ENCODE measurements around the gene NTM. TPM values are rescaled to one million over a fixed set of nuclear protein-coding genes. Genes with fewer than 3 reads are reported as not detected.

NTM gene
- total and polyA plus RNA-seq, 7 donors = 0.07 to 1.1 (median 0.22) TPM; not detected in 2

GRCh38 chr11:131750692-131751091, 380.3 kb downstream of the NTM start:
- Histone ChIP-seq H3K36me3 (ENCODE audit: insufficient read depth in 1 of 2, low read depth in 1 of 2) (no peaks in the 10 kb centered on the region), H3K27me3 (ENCODE audit: insufficient read depth in 3 of 3, low read length in 2 of 3) (peaks cover 0 to 3% (median 0%) of the 10 kb centered on the region in 3 donors), H3K4me3 (no peak overlapping the region), H3K4me1 (no peaks in the 10 kb centered on the region), H3K9me3 (no peaks in the 10 kb centered on the region), H3K27ac (no peak overlapping the region)
- ATAC-seq (no peak), DNase-seq (no peak)
- intact Hi-C loops (cut with DNase I) = no loop called here
- TF ChIP-seq, protein P1, sequence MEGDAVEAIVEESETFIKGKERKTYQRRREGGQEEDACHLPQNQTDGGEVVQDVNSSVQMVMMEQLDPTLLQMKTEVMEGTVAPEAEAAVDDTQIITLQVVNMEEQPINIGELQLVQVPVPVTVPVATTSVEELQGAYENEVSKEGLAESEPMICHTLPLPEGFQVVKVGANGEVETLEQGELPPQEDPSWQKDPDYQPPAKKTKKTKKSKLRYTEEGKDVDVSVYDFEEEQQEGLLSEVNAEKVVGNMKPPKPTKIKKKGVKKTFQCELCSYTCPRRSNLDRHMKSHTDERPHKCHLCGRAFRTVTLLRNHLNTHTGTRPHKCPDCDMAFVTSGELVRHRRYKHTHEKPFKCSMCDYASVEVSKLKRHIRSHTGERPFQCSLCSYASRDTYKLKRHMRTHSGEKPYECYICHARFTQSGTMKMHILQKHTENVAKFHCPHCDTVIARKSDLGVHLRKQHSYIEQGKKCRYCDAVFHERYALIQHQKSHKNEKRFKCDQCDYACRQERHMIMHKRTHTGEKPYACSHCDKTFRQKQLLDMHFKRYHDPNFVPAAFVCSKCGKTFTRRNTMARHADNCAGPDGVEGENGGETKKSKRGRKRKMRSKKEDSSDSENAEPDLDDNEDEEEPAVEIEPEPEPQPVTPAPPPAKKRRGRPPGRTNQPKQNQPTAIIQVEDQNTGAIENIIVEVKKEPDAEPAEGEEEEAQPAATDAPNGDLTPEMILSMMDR (IDR thresholded peaks at IDR 0.05) = no peak
- WGBS, 3 donors = 86 to 97% (median 93%) methylated on average over 5 of the region's 5 CpGs

DNA sequence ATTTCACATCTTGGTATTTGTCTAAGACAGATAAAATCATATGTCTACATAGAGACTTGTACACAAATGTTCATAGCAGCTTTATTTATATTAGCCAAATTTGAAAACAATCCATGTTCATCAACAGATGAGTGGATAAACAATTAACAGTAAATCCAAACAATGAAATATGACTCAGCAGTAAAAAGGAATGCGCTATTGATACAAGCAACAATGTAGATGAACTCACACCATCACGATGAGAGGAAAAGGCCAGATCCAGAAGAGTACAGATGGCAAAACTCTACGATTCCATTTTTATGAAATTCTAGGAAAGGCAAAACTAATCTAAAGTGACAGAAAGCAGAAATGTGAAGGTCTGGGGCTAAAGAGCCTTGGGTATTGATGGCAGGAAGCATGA, 384.3 kb downstream of the NTM start:
- no peak for DNase-seq
- Histone ChIP-seq H3K4me1 (no peaks in the 10 kb centered on the region), H3K27ac (no peak overlapping the region), H3K27me3 (ENCODE audit: insufficient read depth in 3 of 3, low read length in 2 of 3) (peaks cover 0 to 3% (median 0%) of the 10 kb centered on the region in 3 donors), H3K36me3 (ENCODE audit: insufficient read depth in 1 of 2, low read depth in 1 of 2) (no peaks in the 10 kb centered on the region), H3K9me3 (no peaks in the 10 kb centered on the region), H3K4me3 (no peak overlapping the region)
- no peak for ATAC-seq
- WGBS, 3 donors = 78 to 86% (median 81%) methylated on average over 3 of the region's 3 CpGs
- intact Hi-C loops (cut with DNase I) = no loop called here
- TF ChIP-seq, protein P1 (IDR thresholded peaks at IDR 0.05) = no peak

- 34 to 39% (median 39%) methylated on average over 6 of the region's 6 CpGs for WGBS, 3 donors
- intact Hi-C loops (cut with DNase I) = no loop called here
- TF ChIP-seq, protein P1 (IDR thresholded peaks at IDR 0.05) = no peak
Measured at GRCh38 chr11:131756479-131757110, 386.2 kb downstream of the NTM start.

GRCh38 chr11:131758726-131759125, 388.3 kb downstream of the NTM start:
- intact Hi-C loops (cut with DNase I) = no loop called here
- Histone ChIP-seq H3K27me3 (ENCODE audit: insufficient read depth in 3 of 3, low read length in 2 of 3) (peaks cover 0 to 6% (median 0%) of the 10 kb centered on the region in 3 donors), H3K36me3 (ENCODE audit: insufficient read depth in 1 of 2, low read depth in 1 of 2) (no peaks in the 10 kb centered on the region), H3K4me1 (no peaks in the 10 kb centered on the region), H3K4me3 (no peak overlapping the region), H3K27ac (no peak overlapping the region), H3K9me3 (no peaks in the 10 kb centered on the region)
- no peak for ATAC-seq
- WGBS, 3 donors = 68 to 71% (median 70%) methylated on average over 7 of the region's 7 CpGs
- no peak for DNase-seq
- TF ChIP-seq, protein P1 (IDR thresholded peaks at IDR 0.05) = no peak

More at GRCh38 chr11:131756479-131757110, 386.2 kb downstream of the NTM start:
- ATAC-seq (no peak), DNase-seq (no peak)
- H3K36me3 ChIP-seq (ENCODE audit: insufficient read depth in 1 of 2, low read depth in 1 of 2) = no peaks in the 10 kb centered on the region
- H3K27ac ChIP-seq = no peak overlapping the region
- H3K27me3 ChIP-seq (ENCODE audit: insufficient read depth in 3 of 3, low read length in 2 of 3) = peaks cover 0 to 2% (median 0%) of the 10 kb centered on the region in 3 donors
- H3K4me1 ChIP-seq = no peaks in the 10 kb centered on the region
- H3K9me3 ChIP-seq = no peaks in the 10 kb centered on the region
- H3K4me3 ChIP-seq = no peak overlapping the region

DNA sequence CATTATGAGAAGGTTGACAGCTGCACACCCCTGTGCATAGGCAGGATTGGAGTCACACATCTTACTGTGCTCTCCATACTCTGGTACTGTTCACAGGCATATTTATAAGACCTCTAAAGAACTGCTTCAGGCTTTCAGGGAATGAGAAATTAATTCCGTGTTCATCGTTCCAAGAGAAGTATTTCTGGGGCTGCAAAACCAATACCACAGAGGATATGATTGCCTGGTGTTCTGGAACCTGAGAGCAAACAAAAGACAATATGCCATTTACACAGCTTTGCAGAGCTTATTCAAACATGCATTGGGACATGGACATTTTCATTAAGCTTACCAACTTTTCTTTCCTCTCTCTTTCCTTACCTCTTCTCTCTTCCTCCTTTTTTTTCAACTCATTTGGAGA, 388.7 kb downstream of the NTM start:
- H3K27me3 ChIP-seq (ENCODE audit: insufficient read depth in 3 of 3, low read length in 2 of 3) = peaks cover 0 to 6% (median 0%) of the 10 kb centered on the region in 3 donors
- ATAC-seq (no peak), DNase-seq (no peak)
- no peaks in the 10 kb centered on the region for H3K36me3 ChIP-seq (ENCODE audit: insufficient read depth in 1 of 2, low read depth in 1 of 2)
- WGBS, 3 donors = 51 to 65% (median 56%) methylated on average over 2 of the region's 2 CpGs
- no peaks in the 10 kb centered on the region for H3K9me3 ChIP-seq
- no peak overlapping the region for H3K27ac ChIP-seq
- TF ChIP-seq, protein P1 (IDR thresholded peaks at IDR 0.05) = no peak
- intact Hi-C loops (cut with DNase I) = no loop called here
- H3K4me3 ChIP-seq = no peak overlapping the region
- H3K4me1 ChIP-seq = no peaks in the 10 kb centered on the region

Measured in psoas muscle (tissue), 8 donors.